DMS79 treated with DMSO at 0.1 percent for 48 hours (cell line): ENCODE results near the gene MIB2.
A peak's percentile ranks its signal among the peaks of the same experiment; 100 is the strongest.
"Not testable (repeated sequence)": the region's sequence is repeated elsewhere in the genome, so short reads cannot be mapped to it uniquely, and the experiment has no call there.

Experiments used
- DNase-seq: peaks from one replicate; lab custom pipeline; 2025; lab: John Stamatoyannopoulos, UW

Gene MIB2

GRCh38 chr1:1615256-1616044 lies at the start of gene MIB2:
MIB2 (plus strand) TSS chr1:1615500; CDS start chr1:1623453, 7,953 bp downstream.
- DNase-seq = peak; percentile 93

GRCh38 chr1:1567152-1567875 lies 48.0 kb upstream of the MIB2 start:
- DNase-seq = no peak

GRCh38 chr1:1567891-1568291 lies 47.4 kb upstream of the MIB2 start:
- no peak for DNase-seq

- DNase-seq = no peak
These were observed 46.0 kb upstream of the MIB2 start for GRCh38 chr1:1569341-1569740.

GRCh38 chr1:1573843-1574720 lies 41.2 kb upstream of the MIB2 start:
- DNase-seq = peak; percentile 60

- peak; percentile 82 for DNase-seq
These were observed 40.4 kb upstream of the MIB2 start, which contains the start of gene SSU72 for GRCh38 chr1:1574721-1575537. SSU72 (minus strand) TSS chr1:1574863; CDS start chr1:1574557, 306 bp downstream.

- no peak for DNase-seq
These were observed 37.8 kb upstream of the MIB2 start for GRCh38 chr1:1577367-1578011.

- no peak for DNase-seq
These were observed 36.8 kb upstream of the MIB2 start for GRCh38 chr1:1578371-1578940.

GRCh38 chr1:1582585-1583346 lies 32.5 kb upstream of the MIB2 start:
- no peak for DNase-seq

- DNase-seq = no peak
These were observed 31.8 kb upstream of the MIB2 start for GRCh38 chr1:1583347-1584010.

GRCh38 chr1:1591452-1591851 lies 23.8 kb upstream of the MIB2 start:
- DNase-seq = no peak

- DNase-seq = no peak
These were observed 21.3 kb upstream of the MIB2 start for GRCh38 chr1:1593834-1594601.

- no peak for DNase-seq
These were observed 20.6 kb upstream of the MIB2 start for GRCh38 chr1:1594602-1595260.

GRCh38 chr1:1595341-1595740 lies 20.0 kb upstream of the MIB2 start:
- DNase-seq = not testable (repeated sequence)

GRCh38 chr1:1596493-1597274 lies 18.6 kb upstream of the MIB2 start:
- DNase-seq = no peak

GRCh38 chr1:1597275-1597930 lies 17.9 kb upstream of the MIB2 start:
- no peak for DNase-seq
